Choroid plexus epithelial cell (primary cell): ENCODE results near the gene MTHFD2L.

ENCODE experiments used
- DNase-seq: peaks from one replicate; pipeline ENCODE4 v3.0.0-alpha.2; 2010; ENCODE audit warnings: low read depth
- H3K4me3 ChIP-seq: 2 replicates; pipeline ENCODE4 v1.5.1; 2011; ENCODE audit warnings: low read depth, mild to moderate bottlenecking, control low read depth, low read length, moderate library complexity
- CTCF ChIP-seq: conservative IDR thresholded peaks from 2 replicates; pipeline ENCODE4 v1.5.1; 2011; ENCODE audit warnings: low read depth, mild to moderate bottlenecking, control low read depth, inconsistent platforms, low read length, moderate library complexity

The MTHFD2L gene

GRCh38 chr4:74111306-74111975 is 46.5 kb upstream of the MTHFD2L start:
- no peak for DNase-seq
- no peak for TF ChIP-seq CTCF
- no peak overlapping the region for H3K4me3 ChIP-seq

GRCh38 chr4:74111990-74112389 is 45.9 kb upstream of the MTHFD2L start:
- no peak overlapping the region for H3K4me3 ChIP-seq
- peak; percentile 65 for DNase-seq
- no peak for TF ChIP-seq CTCF

DNA sequence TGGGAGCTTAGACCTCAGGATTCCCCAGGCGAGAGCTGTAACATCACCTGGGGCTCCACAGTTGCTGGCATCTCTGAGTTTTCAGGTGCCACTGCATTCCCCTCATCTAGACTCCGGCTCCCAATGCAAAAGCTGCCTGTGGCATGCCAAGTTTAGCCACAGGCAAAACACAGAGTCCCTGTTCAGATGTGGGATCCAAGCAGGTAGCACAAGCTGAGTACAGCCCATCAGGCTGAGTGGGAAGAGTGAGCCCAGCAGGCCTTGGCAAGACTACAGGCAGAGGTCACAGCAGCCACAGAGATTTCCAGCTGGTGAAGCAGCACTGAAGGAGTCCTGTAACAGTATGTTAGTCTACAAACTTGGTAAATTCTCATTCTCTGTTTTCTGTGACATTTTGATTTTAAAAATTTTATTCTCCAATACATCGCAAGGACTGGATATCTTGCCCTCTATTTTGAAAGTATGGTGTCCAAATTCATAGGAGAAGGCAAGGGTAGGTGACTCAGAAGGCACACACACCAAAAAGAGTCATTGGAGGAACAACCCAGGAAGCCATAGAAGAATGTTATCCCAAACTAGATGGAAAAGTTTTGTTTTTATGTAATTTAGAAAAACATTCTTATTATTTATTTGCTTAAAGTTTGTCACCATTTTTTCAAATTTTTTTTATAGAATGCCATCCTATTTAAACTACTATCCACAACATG is 45.4 kb upstream of the MTHFD2L start:
- no peak overlapping the region for H3K4me3 ChIP-seq
- DNase-seq = peak; percentile 68
- TF ChIP-seq CTCF = no peak

DNA sequence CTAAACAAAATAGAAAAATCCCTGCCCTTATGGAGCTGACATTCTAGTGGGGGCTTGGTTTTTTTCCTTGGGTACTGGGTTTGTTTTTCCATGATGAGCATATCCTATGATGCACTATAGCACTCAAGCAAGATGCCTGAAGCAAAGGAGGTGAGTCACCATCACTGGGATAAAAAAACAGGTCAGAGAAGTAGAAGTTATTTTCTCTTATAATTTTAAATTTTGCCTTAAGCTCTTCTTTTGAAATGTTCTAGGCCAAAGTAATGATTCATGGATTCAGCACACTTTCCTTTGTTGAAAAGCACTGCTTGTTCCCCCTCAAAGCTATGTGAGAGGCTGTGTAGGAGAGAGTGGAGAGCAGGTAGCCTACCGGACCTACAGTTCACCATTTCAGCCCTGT is 43.7 kb upstream of the MTHFD2L start:
- DNase-seq = peak; percentile 81
- no peak for TF ChIP-seq CTCF
- no peak overlapping the region for H3K4me3 ChIP-seq

- H3K4me3 ChIP-seq = no peak overlapping the region
- DNase-seq = peak; percentile 97
- TF ChIP-seq CTCF = no peak
Measured at GRCh38 chr4:74117024-74117534, 40.8 kb upstream of the MTHFD2L start.

DNA sequence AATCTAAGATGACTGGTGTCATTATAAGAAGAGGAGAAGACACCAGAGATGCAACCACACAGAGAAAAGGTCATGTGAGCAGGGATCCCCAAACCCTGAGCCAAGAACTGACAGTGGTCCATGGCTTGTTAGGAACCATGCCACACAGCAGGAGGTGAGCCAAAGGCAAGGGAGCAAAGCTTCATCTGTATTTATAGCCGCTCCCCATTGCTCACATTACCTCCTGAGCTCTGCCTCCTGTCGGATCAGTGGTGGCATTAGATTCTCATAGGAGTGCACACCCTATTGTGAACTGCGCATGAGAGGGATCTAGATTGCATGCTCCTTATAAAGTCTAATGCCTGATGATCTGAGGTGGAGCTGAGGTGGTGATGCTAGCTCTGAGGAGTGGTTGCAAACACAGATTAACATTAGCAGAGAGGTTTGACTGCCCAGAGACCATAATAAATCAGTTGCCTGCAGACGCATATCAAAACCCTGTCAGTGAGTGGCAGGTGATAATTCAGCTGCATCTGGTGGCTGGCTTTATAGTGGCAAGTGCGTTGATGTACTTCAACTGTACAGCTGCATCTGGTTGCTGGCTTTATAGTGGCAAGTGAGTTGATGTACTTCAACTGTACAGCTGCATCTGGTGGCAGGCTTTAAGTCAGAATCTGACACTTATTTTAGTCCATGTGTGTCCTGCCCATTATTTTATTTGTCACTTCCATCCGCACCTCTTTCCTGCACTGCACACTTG is 39.1 kb upstream of the MTHFD2L start:
- DNase-seq = no peak
- no peak for TF ChIP-seq CTCF
- no peak overlapping the region for H3K4me3 ChIP-seq
